OCI-LY1 (cell line): ENCODE results near the gene LRRC31.

Experiments used
- H2AFZ ChIP-seq: fragments of 200-600 bp; sonication (generic), shearing (Covaris generic); 2 replicates; pipeline ENCODE4 v1.6.0; 2014; ENCODE audit warnings: antibody characterized with exemption, mild to moderate bottlenecking, low read length
- H3F3A ChIP-seq: fragments of 200-600 bp; sonication (generic), shearing (Covaris generic); 2 replicates; pipeline ENCODE4 v1.6.0; 2014; ENCODE audit warnings: mild to moderate bottlenecking, antibody characterized with exemption, low read length, moderate library complexity; ENCODE audit not compliant: insufficient read depth
- H3K27ac ChIP-seq: fragments of 200-600 bp; sonication (generic); 2 replicates; pipeline ENCODE4 v1.5.1; 2014; ENCODE audit warnings: low read length, mixed run types, mild to moderate bottlenecking, low read depth; ENCODE audit not compliant: poor library complexity, severe bottlenecking
- H3K27me3 ChIP-seq: fragments of 200-600 bp; sonication (generic); 2 replicates; pipeline ENCODE4 v1.6.0; 2014; ENCODE audit warnings: antibody characterized with exemption, mild to moderate bottlenecking, low read length, moderate library complexity; ENCODE audit not compliant: insufficient read depth
- H3K36me3 ChIP-seq: fragments of 200-600 bp; sonication (generic); 2 replicates; pipeline ENCODE4 v1.6.1; 2014; ENCODE audit warnings: mild to moderate bottlenecking, antibody characterized with exemption, low read length, moderate library complexity, mixed read lengths; ENCODE audit not compliant: insufficient read depth
- H3K4me1 ChIP-seq: fragments of 200-600 bp; sonication (generic); 2 replicates; pipeline ENCODE4 v1.5.1; 2014; ENCODE audit warnings: mild to moderate bottlenecking, low read length, moderate library complexity; ENCODE audit not compliant: insufficient read depth, severe bottlenecking
- H3K4me2 ChIP-seq: fragments of 200-600 bp; sonication (generic), shearing (Covaris generic); 2 replicates; pipeline ENCODE4 v1.6.1; 2014; ENCODE audit warnings: low read length
- H3K4me3 ChIP-seq: fragments of 200-600 bp; sonication (generic); 2 replicates; pipeline ENCODE4 v1.5.1; 2014; ENCODE audit warnings: low read length, low read depth, mild to moderate bottlenecking, mixed read lengths; ENCODE audit not compliant: poor library complexity, severe bottlenecking
- H3K79me2 ChIP-seq: fragments of 200-600 bp; shearing (Covaris generic); 2 replicates; pipeline ENCODE4 v1.6.1; 2016; ENCODE audit warnings: mixed run types, low read length, mixed read lengths; ENCODE audit not compliant: insufficient read depth
- H3K9ac ChIP-seq: fragments of 200-600 bp; sonication (generic), shearing (Covaris generic); 2 replicates; pipeline ENCODE4 v1.6.1; 2014; ENCODE audit warnings: mild to moderate bottlenecking, low read length, mixed read lengths
- H3K9me2 ChIP-seq: fragments of 200-600 bp; sonication (generic), shearing (Covaris generic); 2 replicates; pipeline ENCODE4 v1.6.1; 2014; ENCODE audit warnings: low read depth, mild to moderate bottlenecking, low read length, mixed read lengths
- H3K9me3 ChIP-seq: fragments of 200-600 bp; shearing (Covaris generic); 2 replicates; pipeline ENCODE4 v1.6.1; 2014; ENCODE audit warnings: low read length, mixed read lengths
- H4K20me1 ChIP-seq: fragments of 200-600 bp; sonication (generic), shearing (Covaris generic); 2 replicates; pipeline ENCODE4 v1.6.0; 2016; ENCODE audit warnings: mild to moderate bottlenecking, low read length; ENCODE audit not compliant: insufficient read depth
- EZH2 ChIP-seq: fragments of 200-600 bp; sonication (generic), shearing (Covaris generic); IDR thresholded peaks from 2 replicates; pipeline ENCODE4 v1.8.0; 2017; ENCODE audit warnings: borderline replicate concordance, mixed run types, mild to moderate bottlenecking, antibody characterized with exemption, low read length, moderate library complexity, mixed read lengths
- TF ChIP-seq, protein P1 (sequence below): fragments of 200-600 bp; sonication (generic), shearing (Covaris generic); IDR thresholded peaks from 2 replicates; pipeline ENCODE4 v1.5.1; 2017; ENCODE audit warnings: mild to moderate bottlenecking, antibody characterized with exemption, low read length, moderate library complexity, mixed read lengths

Gene LRRC31

DNA sequence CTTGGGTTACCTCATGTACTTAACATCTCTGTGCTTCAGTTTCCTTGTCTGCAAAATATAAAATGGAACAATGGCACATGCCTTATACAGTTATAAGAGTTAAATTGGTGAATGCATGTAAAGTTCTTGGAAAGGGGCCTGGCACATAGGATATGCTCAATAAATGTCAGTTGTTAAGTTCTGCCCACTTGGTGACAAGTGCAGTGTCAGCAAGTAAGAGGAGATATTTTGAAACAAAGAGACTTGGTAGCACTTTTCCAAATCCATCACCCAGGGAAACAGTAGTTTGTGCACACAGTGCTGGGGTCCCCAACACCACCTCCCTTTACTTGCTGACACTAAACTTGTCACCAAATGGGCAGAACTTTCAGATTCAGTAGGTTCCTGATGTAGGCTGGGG is 19.1 kb downstream of the LRRC31 start:
- H3K4me3 ChIP-seq: no peak overlapping the region
- no peaks in the 10 kb centered on the region for H3K9me3 ChIP-seq
- H3K79me2 ChIP-seq: no peaks in the 10 kb centered on the region
- H3K4me1 ChIP-seq: peaks cover 11% of the 10 kb centered on the region
- no peaks in the 10 kb centered on the region for H3K36me3 ChIP-seq
- H3K9ac ChIP-seq: no peak overlapping the region
- TF ChIP-seq, protein P1, sequence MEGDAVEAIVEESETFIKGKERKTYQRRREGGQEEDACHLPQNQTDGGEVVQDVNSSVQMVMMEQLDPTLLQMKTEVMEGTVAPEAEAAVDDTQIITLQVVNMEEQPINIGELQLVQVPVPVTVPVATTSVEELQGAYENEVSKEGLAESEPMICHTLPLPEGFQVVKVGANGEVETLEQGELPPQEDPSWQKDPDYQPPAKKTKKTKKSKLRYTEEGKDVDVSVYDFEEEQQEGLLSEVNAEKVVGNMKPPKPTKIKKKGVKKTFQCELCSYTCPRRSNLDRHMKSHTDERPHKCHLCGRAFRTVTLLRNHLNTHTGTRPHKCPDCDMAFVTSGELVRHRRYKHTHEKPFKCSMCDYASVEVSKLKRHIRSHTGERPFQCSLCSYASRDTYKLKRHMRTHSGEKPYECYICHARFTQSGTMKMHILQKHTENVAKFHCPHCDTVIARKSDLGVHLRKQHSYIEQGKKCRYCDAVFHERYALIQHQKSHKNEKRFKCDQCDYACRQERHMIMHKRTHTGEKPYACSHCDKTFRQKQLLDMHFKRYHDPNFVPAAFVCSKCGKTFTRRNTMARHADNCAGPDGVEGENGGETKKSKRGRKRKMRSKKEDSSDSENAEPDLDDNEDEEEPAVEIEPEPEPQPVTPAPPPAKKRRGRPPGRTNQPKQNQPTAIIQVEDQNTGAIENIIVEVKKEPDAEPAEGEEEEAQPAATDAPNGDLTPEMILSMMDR: no peak
- no peak for TF ChIP-seq EZH2
- H3K27ac ChIP-seq: no peak overlapping the region
- H3K4me2 ChIP-seq: no peak overlapping the region
- no peaks in the 10 kb centered on the region for H3K27me3 ChIP-seq
- H3F3A ChIP-seq: no peaks in the 10 kb centered on the region
- H3K9me2 ChIP-seq: no peaks in the 10 kb centered on the region
- no peaks in the 10 kb centered on the region for H4K20me1 ChIP-seq
- H2AFZ ChIP-seq: no peak overlapping the region

DNA sequence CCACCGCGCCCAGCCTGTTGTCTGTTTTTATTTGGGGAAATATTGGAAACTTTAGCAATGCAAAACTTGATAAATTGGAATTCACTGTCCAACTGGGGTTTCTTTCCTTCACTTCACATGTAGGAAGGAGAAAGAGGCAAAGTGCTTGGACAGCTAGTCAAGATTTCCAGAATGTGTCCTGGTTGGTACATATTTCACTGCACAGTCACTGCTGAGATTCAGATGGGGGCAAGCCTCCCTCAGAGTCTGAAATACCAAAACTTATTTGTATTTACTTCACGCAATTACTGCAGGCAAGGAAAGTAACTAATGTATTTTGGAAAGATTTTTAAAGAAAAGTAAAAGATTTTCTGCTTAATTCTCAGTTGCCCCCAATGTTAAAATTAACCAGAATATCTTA is 21.0 kb downstream of the LRRC31 start:
- TF ChIP-seq EZH2: no peak
- TF ChIP-seq, protein P1: no peak
- Histone ChIP-seq H3K27me3 (no peaks in the 10 kb centered on the region), H3K27ac (no peak overlapping the region), H3K9ac (no peak overlapping the region), H3F3A (no peaks in the 10 kb centered on the region), H3K36me3 (no peaks in the 10 kb centered on the region), H3K9me3 (no peaks in the 10 kb centered on the region), H2AFZ (no peak overlapping the region), H3K4me2 (no peak overlapping the region), H3K79me2 (no peaks in the 10 kb centered on the region), H3K4me1 (peaks cover 11% of the 10 kb centered on the region), H3K4me3 (no peak overlapping the region), H3K9me2 (no peaks in the 10 kb centered on the region), H4K20me1 (no peaks in the 10 kb centered on the region)

DNA sequence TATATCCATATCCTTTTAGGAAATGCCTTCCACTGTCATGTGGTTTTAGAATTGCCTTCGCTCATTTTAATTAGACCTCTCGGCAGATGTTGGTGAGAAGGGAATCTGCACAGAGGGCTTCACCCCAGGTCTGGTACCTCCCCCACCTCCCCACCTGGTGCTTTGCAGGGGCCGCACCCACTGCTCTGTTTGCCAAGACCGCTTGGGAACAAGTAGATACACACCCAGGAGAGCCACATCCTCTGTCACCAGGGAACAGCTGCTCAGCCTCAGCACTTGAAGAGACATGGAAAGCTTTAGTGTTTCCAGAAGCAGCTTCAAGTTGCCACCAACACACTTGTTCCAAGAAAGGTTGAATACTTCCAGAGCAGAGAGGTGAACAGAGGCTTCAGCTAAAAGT is 21.8 kb downstream of the LRRC31 start:
- no peak overlapping the region for H3K27ac ChIP-seq
- no peaks in the 10 kb centered on the region for H3K79me2 ChIP-seq
- no peaks in the 10 kb centered on the region for H3K9me3 ChIP-seq
- H3K9me2 ChIP-seq: no peaks in the 10 kb centered on the region
- H3K4me2 ChIP-seq: no peak overlapping the region
- no peak overlapping the region for H3K9ac ChIP-seq
- H4K20me1 ChIP-seq: no peaks in the 10 kb centered on the region
- no peaks in the 10 kb centered on the region for H3F3A ChIP-seq
- TF ChIP-seq, protein P1: no peak
- TF ChIP-seq EZH2: no peak
- peaks cover 11% of the 10 kb centered on the region for H3K4me1 ChIP-seq
- H3K27me3 ChIP-seq: no peaks in the 10 kb centered on the region
- no peak overlapping the region for H3K4me3 ChIP-seq
- H3K36me3 ChIP-seq: no peaks in the 10 kb centered on the region
- no peak overlapping the region for H2AFZ ChIP-seq
